HCT116 (cell line): ENCODE data around the gene NEURL3. TPM values are rescaled to one million over a fixed set of nuclear protein-coding genes. Genes with fewer than 3 reads are reported as not detected.

Source experiments
- ATAC-seq: fragments of 200-7000 bp; cut with Tn5 transposase; 2 replicates; pipeline ENCODE4 v1.9.1; 2020; ENCODE audit warnings: mild to moderate bottlenecking, moderate library complexity
- BruUV-seq: library from RNA; stranded (reverse); fragments of 400-500 nt; replicated peaks from 2 replicates; lab custom pipeline; 2021; lab: Mats Ljungman, UMichigan
- CTCF ChIA-PET: fragments of 300-600 bp; sonication (Branson Sonifier 250); formaldehyde crosslinking; loops from one replicate; lab custom pipeline; 2021; ENCODE audit warnings: antibody characterized with exemption; lab: Charles Lee
- POLR2A ChIA-PET: fragments of 300-600, 350-600 bp; sonication (Branson Sonifier 250); formaldehyde crosslinking; loops from one replicate; lab custom pipeline; 2021; ENCODE audit warnings: antibody characterized with exemption; lab: Charles Lee
- RAD21 ChIA-PET, 2 experiments: fragments of 300-600 bp; sonication (Branson Sonifier 250); formaldehyde crosslinking; loops; one replicate each; lab custom pipeline; 2023; ENCODE audit warnings: low total read pairs in 2 of 2; ENCODE audit not compliant: uncharacterized antibody in 2 of 2, unreplicated experiment in 2 of 2, low non-redundant PET in 1 of 2; lab: Charles Lee
- DNase-seq: peaks from one replicate; pipeline ENCODE4 v3.0.0-alpha.2; 2010; ENCODE audit warnings: low read depth, low spot score
- H2AFZ ChIP-seq: fragments of 200-600 bp; shearing (Covaris generic), sonication (generic); 2 replicates; pipeline ENCODE4 v1.6.1; 2017; ENCODE audit warnings: low read depth, mixed run types, mixed read lengths, antibody characterized with exemption, low read length; ENCODE audit not compliant: poor library complexity, severe bottlenecking
- H3K27ac ChIP-seq: 2 replicates; pipeline ENCODE4 v1.5.1; 2012; ENCODE audit warnings: low read depth, low read length
- H3K27me3 ChIP-seq: fragments of 200-600 bp; sonication (generic); 2 replicates; pipeline ENCODE4 v1.6.1; 2016; ENCODE audit warnings: mixed run types, low read length, mixed read lengths; ENCODE audit not compliant: insufficient read depth
- H3K36me3 ChIP-seq, 2 experiments: fragments of 200-500 bp in 1 of 2; fragments of 200-600 bp in 1 of 2; sonication (Bioruptor generic) in 1 of 2; sonication (generic) in 1 of 2; 2 replicates each; pipeline versions ENCODE4 v1.5.1 to v1.6.1; 2014 to 2016; ENCODE audit warnings: low read length in 2 of 2, inconsistent platforms in 1 of 2, mixed read lengths in 1 of 2, mixed run types in 1 of 2; ENCODE audit not compliant: insufficient read depth in 2 of 2, control insufficient read depth in 1 of 2
- H3K4me1 ChIP-seq, 2 experiments: fragments of 200-600 bp in 1 of 2; sonication (generic) in 1 of 2; 2 replicates each; pipeline versions ENCODE4 v1.5.1 to v1.6.1; 2012 to 2017; ENCODE audit warnings: low read length in 2 of 2, inconsistent platforms in 1 of 2, mild to moderate bottlenecking in 1 of 2, mixed read lengths in 1 of 2, mixed run types in 1 of 2, moderate library complexity in 1 of 2; ENCODE audit not compliant: insufficient read depth in 2 of 2, control insufficient read depth in 1 of 2
- H3K4me2 ChIP-seq: fragments of 200-600 bp; sonication (generic); 2 replicates; pipeline ENCODE4 v1.6.1; 2017; ENCODE audit warnings: mixed run types, low read length, mixed read lengths
- H3K4me3 ChIP-seq, 2 experiments: fragments of 200-600 bp in 1 of 2; sonication (generic) in 1 of 2; replicated peaks in 1 of 2; 2 replicates each; pipeline ENCODE4 v1.5.1; 2011 to 2016; ENCODE audit warnings: low read length in 2 of 2, control low read depth in 1 of 2, low read depth in 1 of 2, mild to moderate bottlenecking in 1 of 2, mixed read lengths in 1 of 2, mixed run types in 1 of 2
- H3K79me2 ChIP-seq: fragments of 200-600 bp; sonication (generic); 2 replicates; pipeline ENCODE4 v1.6.1; 2017; ENCODE audit warnings: mild to moderate bottlenecking, mixed run types, low read length, moderate library complexity, mixed read lengths; ENCODE audit not compliant: insufficient read depth
- H3K9ac ChIP-seq: fragments of 200-600 bp; sonication (generic); 2 replicates; pipeline ENCODE4 v1.6.1; 2016; ENCODE audit warnings: low read length, mixed read lengths
- H3K9me2 ChIP-seq: fragments of 200-600 bp; sonication (generic), shearing (Covaris generic); 2 replicates; pipeline ENCODE4 v1.6.1; 2017; ENCODE audit warnings: mixed run types, mild to moderate bottlenecking, moderate library complexity; ENCODE audit not compliant: insufficient read depth
- H3K9me3 ChIP-seq, 2 experiments: fragments of 200-500 bp in 1 of 2; fragments of 200-600 bp in 1 of 2; sonication (Bioruptor generic) in 1 of 2; sonication (generic) in 1 of 2; 2 replicates each; pipeline ENCODE4 v1.6.1; 2014 to 2017; ENCODE audit warnings: low read length in 2 of 2, mixed read lengths in 2 of 2, inconsistent platforms in 1 of 2, low read depth in 1 of 2, mild to moderate bottlenecking in 1 of 2, mixed run types in 1 of 2, moderate library complexity in 1 of 2; ENCODE audit not compliant: control insufficient read depth in 1 of 2, insufficient read depth in 1 of 2
- H4K20me1 ChIP-seq: fragments of 200-600 bp; sonication (generic), shearing (Covaris generic); 2 replicates; pipeline ENCODE4 v1.6.1; 2017; ENCODE audit warnings: mixed run types, mild to moderate bottlenecking, moderate library complexity; ENCODE audit not compliant: insufficient read depth
- ATF3 ChIP-seq: IDR thresholded peaks from 2 replicates; pipeline ENCODE4 v1.6.1; 2012
- CBX3 ChIP-seq: IDR thresholded peaks from 2 replicates; pipeline ENCODE4 v1.6.1; 2012; ENCODE audit warnings: low read depth
- CEBPB ChIP-seq: IDR thresholded peaks from 2 replicates; pipeline ENCODE4 v1.6.1; 2012; ENCODE audit warnings: low read depth
- CTCF ChIP-seq, 3 experiments: fragments of 200-600 bp in 1 of 3; sonication (generic) in 1 of 3; IDR thresholded peaks in 2 of 3; conservative IDR thresholded peaks in 1 of 3; 2 replicates each; pipeline ENCODE4 v1.5.1; 2012 to 2017; ENCODE audit warnings: low read depth in 2 of 3, low read length in 2 of 3, antibody characterized with exemption in 1 of 3, borderline replicate concordance in 1 of 3, control low read depth in 1 of 3, mild to moderate bottlenecking in 1 of 3, mixed read lengths in 1 of 3, mixed run types in 1 of 3, moderate library complexity in 1 of 3; ENCODE audit not compliant: insufficient read depth in 1 of 3
- EGR1 ChIP-seq: IDR thresholded peaks from 2 replicates; pipeline ENCODE4 v1.6.1; 2012; ENCODE audit warnings: low read depth
- ELF1 ChIP-seq: IDR thresholded peaks from 2 replicates; pipeline ENCODE4 v1.6.1; 2012; ENCODE audit warnings: low read depth, borderline replicate concordance
- EZH2phosphoT487 ChIP-seq: fragments of 200-600 bp; IDR thresholded peaks from 2 replicates; pipeline ENCODE4 v1.6.1; 2018; ENCODE audit warnings: antibody characterized with exemption, borderline replicate concordance
- FOSL1 ChIP-seq: IDR thresholded peaks from 2 replicates; pipeline ENCODE4 v1.6.1; 2012; ENCODE audit warnings: low read depth
- JUND ChIP-seq: IDR thresholded peaks from 2 replicates; pipeline ENCODE4 v1.6.1; 2012
- MAX ChIP-seq: IDR thresholded peaks from 2 replicates; pipeline ENCODE4 v1.6.1; 2012
- POLR2A ChIP-seq: IDR thresholded peaks from 2 replicates; pipeline ENCODE4 v1.7.0; 2011; ENCODE audit warnings: borderline replicate concordance; ENCODE audit not compliant: insufficient read depth, insufficient read length; ENCODE audit errors: extremely low read depth
- RAD21 ChIP-seq: IDR thresholded peaks from 2 replicates; pipeline ENCODE4 v1.6.1; 2012; ENCODE audit warnings: low read depth, mild to moderate bottlenecking
- REST ChIP-seq: IDR thresholded peaks from 2 replicates; pipeline ENCODE4 v1.6.1; 2012; ENCODE audit warnings: low read depth
- SIN3A ChIP-seq: IDR thresholded peaks from 2 replicates; pipeline ENCODE4 v1.6.1; 2012; ENCODE audit warnings: low read depth
- SRF ChIP-seq: IDR thresholded peaks from 2 replicates; pipeline ENCODE4 v1.6.1; 2012; ENCODE audit warnings: low read depth
- TCF7L2 ChIP-seq: IDR thresholded peaks from 2 replicates; pipeline ENCODE4 v1.7.0; 2011; ENCODE audit warnings: borderline replicate concordance, inconsistent platforms; ENCODE audit not compliant: insufficient read depth, insufficient read length; ENCODE audit errors: extremely low read depth
- ZBTB33 ChIP-seq: IDR thresholded peaks from 2 replicates; pipeline ENCODE4 v1.6.1; 2011; ENCODE audit warnings: mild to moderate bottlenecking, low read length, moderate library complexity; ENCODE audit not compliant: insufficient replicate concordance; ENCODE audit errors: extremely low read depth
- intact Hi-C: fragments of 100-400 bp; cut with micrococcal nuclease; formaldehyde crosslinking; loops from 2 replicates; pipeline ENCODE4 v1.10.0; 2022
- total RNA-seq: library from RNA; stranded (reverse); gene quantifications from one replicate; pipeline ENCODE4 v1.2.1, GENCODE V29; 2021; ENCODE audit not compliant: unreplicated experiment

NEURL3 gene
- total RNA-seq, 1 experiment from 2014 or later, result not detected

GRCh38 chr2:96529376-96530143 lies 24.4 kb upstream of the NEURL3 start (continued):
- TF ChIP-seq REST, result no peak

GRCh38 chr2:96528700-96529375 lies 23.7 kb upstream of the NEURL3 start:
- DNase-seq, result no peak
- Histone ChIP-seq H3K9me3 (no peaks in the 10 kb centered on the region), H3K4me3 (no peak overlapping the region), H3K9me2 (no peaks in the 10 kb centered on the region), H3K27ac (no peak overlapping the region), H3K4me2 (no peak overlapping the region), H3K79me2 (no peaks in the 10 kb centered on the region), H3K4me1 (peaks cover 12 to 31% of the 10 kb centered on the region in 2 experiments), H4K20me1 (no peaks in the 10 kb centered on the region), H2AFZ (no peak overlapping the region), H3K9ac (no peak overlapping the region), H3K36me3 (no peaks in the 10 kb centered on the region), H3K27me3 (no peaks in the 10 kb centered on the region)
- ChIA-PET POLR2A (no interaction called here), RAD21 (no interaction called here), CTCF (no interaction called here)
- intact Hi-C loops, result no loop called here
- no TSS peak for BruUV-seq
- no peak for ATAC-seq
- TF ChIP-seq CTCF (IDR thresholded peaks at IDR 0.05 in 2 of 3, conservative IDR thresholded peaks at IDR 0.05 in 1 of 3; ENCODE audit: borderline replicate concordance in 1 of 3, insufficient read depth in 1 of 3, low read depth in 2 of 3, low read length in 2 of 3) (no peak), SRF (no peak), SIN3A (no peak), ATF3 (no peak), POLR2A (no peak), EGR1 (no peak), JUND (no peak), ELF1 (no peak), CEBPB (no peak), EZH2phosphoT487 (no peak), FOSL1 (no peak), CBX3 (no peak), RAD21 (no peak), TCF7L2 (no peak), MAX (no peak), ZBTB33 (no peak)
